Measurements from ENCODE around the gene KSR1.
A peak's percentile ranks its signal among the peaks of the same experiment; 100 is the strongest.

KSR1 gene

GRCh38 chr17:27603421-27603770 is 147.1 kb downstream of the KSR1 start:
- WGBS (ENCODE audit: insufficient coverage) = 75% methylated on average over 2 of the region's 2 CpGs
- Histone ChIP-seq H3K9me3 (ENCODE audit: control extremely low read depth in 1 of 5, control insufficient read depth in 4 of 5, insufficient read depth in 2 of 5, low read depth in 1 of 5, low read length in 4 of 5) (no peaks in the 10 kb centered on the region), H3K4me3 (ENCODE audit: control insufficient read depth in 1 of 7, extremely low read depth in 1 of 7, insufficient read depth in 4 of 7, low read depth in 2 of 7, low read length in 6 of 7) (no peak overlapping the region), H3K27me3 (replicated peaks in 2 of 5; ENCODE audit: control insufficient read depth in 4 of 5, insufficient read depth in 5 of 5, low read length in 4 of 5) (no peaks in the 10 kb centered on the region), H3K27ac (ENCODE audit: insufficient read depth in 1 of 2, low read depth in 1 of 2, low read length in 2 of 2, poor library complexity in 1 of 2, severe bottlenecking in 2 of 2) (peak overlapping the region in 1 of 2 experiments; percentile 65), H3K4me1 (ENCODE audit: control extremely low read depth in 1 of 4, control insufficient read depth in 4 of 4, insufficient read depth in 4 of 4, low read length in 3 of 4) (peaks cover 0 to 23% (median 21%) of the 10 kb centered on the region in 4 experiments), H3K36me3 (ENCODE audit: control insufficient read depth in 4 of 4, insufficient read depth in 4 of 4, low read length in 3 of 4) (peaks cover under 1 to 48% (median 24%) of the 10 kb centered on the region in 4 experiments)
- ChIA-PET CTCF (interaction anchor here (1.0 to 13.8 kb wide), 21 partner anchors 9 to 366 kb away, joined by 3 to 162 read pairs (median 6); partner anchors contain the start of genes KSR1, LGALS9 and WSB1), POLR2A (no interaction called here)
- no peak for DNase-seq

- CTCF ChIA-PET = interaction anchor here (0.9 to 13.8 kb wide), 20 partner anchors 8 to 366 kb away, joined by 3 to 162 read pairs (median 6); partner anchors contain the start of genes KSR1 and LGALS9
- WGBS (ENCODE audit: insufficient coverage) = 97% methylated on average over 18 of the region's 22 CpGs
- Histone ChIP-seq H3K36me3 (ENCODE audit: control insufficient read depth in 4 of 4, insufficient read depth in 4 of 4, low read length in 3 of 4) (peaks cover 4 to 51% (median 26%) of the 10 kb centered on the region in 4 experiments), H3K27ac (ENCODE audit: insufficient read depth in 1 of 2, low read depth in 1 of 2, low read length in 2 of 2, poor library complexity in 1 of 2, severe bottlenecking in 2 of 2) (no peak overlapping the region), H3K9me3 (ENCODE audit: control extremely low read depth in 1 of 5, control insufficient read depth in 4 of 5, insufficient read depth in 2 of 5, low read depth in 1 of 5, low read length in 4 of 5) (no peaks in the 10 kb centered on the region), H3K4me3 (ENCODE audit: control insufficient read depth in 1 of 7, extremely low read depth in 1 of 7, insufficient read depth in 4 of 7, low read depth in 2 of 7, low read length in 6 of 7) (no peak overlapping the region), H3K27me3 (replicated peaks in 2 of 5; ENCODE audit: control insufficient read depth in 4 of 5, insufficient read depth in 5 of 5, low read length in 4 of 5) (no peaks in the 10 kb centered on the region), H3K4me1 (ENCODE audit: control extremely low read depth in 1 of 4, control insufficient read depth in 4 of 4, insufficient read depth in 4 of 4, low read length in 3 of 4) (peaks cover 0 to 23% (median 21%) of the 10 kb centered on the region in 4 experiments)
- POLR2A ChIA-PET = interaction anchor here (0.6 kb wide), 1 partner anchor 282 kb away, joined by 3 read pairs; no protein-coding TSS in a partner anchor
- no peak for DNase-seq
Observed at GRCh38 chr17:27603880-27604794, 147.9 kb downstream of the KSR1 start.

- no peaks in the 10 kb centered on the region for H3K9me3 ChIP-seq (ENCODE audit: control extremely low read depth in 1 of 5, control insufficient read depth in 4 of 5, insufficient read depth in 2 of 5, low read depth in 1 of 5, low read length in 4 of 5)
- CTCF ChIA-PET = interaction anchor here (0.9 to 9.0 kb wide), 8 partner anchors 11 to 369 kb away, joined by 3 to 102 read pairs (median 4); partner anchors contain the start of gene LGALS9
- peaks cover 4 to 61% (median 34%) of the 10 kb centered on the region in 4 experiments for H3K36me3 ChIP-seq (ENCODE audit: control insufficient read depth in 4 of 4, insufficient read depth in 4 of 4, low read length in 3 of 4)
- no peak for DNase-seq
- H3K4me1 ChIP-seq (ENCODE audit: control extremely low read depth in 1 of 4, control insufficient read depth in 4 of 4, insufficient read depth in 4 of 4, low read length in 3 of 4) = peaks cover 0 to 23% (median 21%) of the 10 kb centered on the region in 4 experiments
- H3K27ac ChIP-seq (ENCODE audit: insufficient read depth in 1 of 2, low read depth in 1 of 2, low read length in 2 of 2, poor library complexity in 1 of 2, severe bottlenecking in 2 of 2) = no peak overlapping the region
- H3K4me3 ChIP-seq (ENCODE audit: control insufficient read depth in 1 of 7, extremely low read depth in 1 of 7, insufficient read depth in 4 of 7, low read depth in 2 of 7, low read length in 6 of 7) = no peak overlapping the region
- H3K27me3 ChIP-seq (replicated peaks in 2 of 5; ENCODE audit: control insufficient read depth in 4 of 5, insufficient read depth in 5 of 5, low read length in 4 of 5) = no peaks in the 10 kb centered on the region
- POLR2A ChIA-PET = no interaction called here
- WGBS (ENCODE audit: insufficient coverage) = 97% methylated on average over 23 of the region's 25 CpGs
Observed at GRCh38 chr17:27605409-27605808, 149.2 kb downstream of the KSR1 start.

DNA sequence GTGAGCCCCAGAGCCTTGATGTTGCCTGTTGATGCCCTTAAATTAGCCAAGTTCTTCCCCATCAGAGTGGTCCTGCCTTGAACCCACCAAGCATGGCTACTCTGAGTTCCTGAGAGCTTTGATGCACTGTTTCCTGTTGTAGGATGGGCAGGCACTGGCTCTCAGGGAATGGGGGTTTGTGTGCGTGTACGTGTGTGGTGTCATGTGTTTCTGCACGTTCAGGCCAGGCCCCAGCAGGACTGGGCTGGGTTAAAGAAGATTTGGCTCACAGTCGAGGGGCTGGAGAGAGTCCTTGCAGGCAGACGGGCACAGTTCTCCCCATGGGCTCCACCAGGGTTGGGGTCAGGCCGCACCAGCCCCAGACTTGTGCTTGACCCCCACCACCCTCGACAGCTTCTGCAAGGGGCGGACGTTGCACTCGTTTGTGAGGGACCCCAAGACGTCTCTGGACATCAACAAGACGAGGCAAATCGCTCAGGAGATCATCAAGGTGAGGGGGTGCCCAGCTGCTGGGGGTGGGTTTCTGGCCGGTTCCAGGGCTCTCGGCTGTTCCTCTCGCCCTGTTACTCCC is 151.4 kb downstream of the KSR1 start:
- no peak overlapping the region for H3K27ac ChIP-seq (ENCODE audit: insufficient read depth in 1 of 2, low read depth in 1 of 2, low read length in 2 of 2, poor library complexity in 1 of 2, severe bottlenecking in 2 of 2)
- H3K27me3 ChIP-seq (replicated peaks in 2 of 5; ENCODE audit: control insufficient read depth in 4 of 5, insufficient read depth in 5 of 5, low read length in 4 of 5) = no peaks in the 10 kb centered on the region
- ChIA-PET POLR2A (interaction anchor here (0.5 to 0.6 kb wide), 2 partner anchors 52 to 337 kb away, joined by 5 to 7 read pairs; no protein-coding TSS in a partner anchor), CTCF (interaction anchor here (0.8 to 5.5 kb wide), 11 partner anchors 14 to 248 kb away, joined by 3 to 84 read pairs (median 4); partner anchors contain the start of genes KSR1 and LGALS9)
- no peaks in the 10 kb centered on the region for H3K9me3 ChIP-seq (ENCODE audit: control extremely low read depth in 1 of 5, control insufficient read depth in 4 of 5, insufficient read depth in 2 of 5, low read depth in 1 of 5, low read length in 4 of 5)
- H3K36me3 ChIP-seq (ENCODE audit: control insufficient read depth in 4 of 4, insufficient read depth in 4 of 4, low read length in 3 of 4) = peaks cover 8 to 73% (median 39%) of the 10 kb centered on the region in 4 experiments
- H3K4me1 ChIP-seq (ENCODE audit: control extremely low read depth in 1 of 4, control insufficient read depth in 4 of 4, insufficient read depth in 4 of 4, low read length in 3 of 4) = peaks cover 0 to 14% (median 13%) of the 10 kb centered on the region in 4 experiments
- WGBS (ENCODE audit: insufficient coverage) = 97% methylated on average over 9 of the region's 16 CpGs
- no peak overlapping the region for H3K4me3 ChIP-seq (ENCODE audit: control insufficient read depth in 1 of 7, extremely low read depth in 1 of 7, insufficient read depth in 4 of 7, low read depth in 2 of 7, low read length in 6 of 7)
- no peak for DNase-seq

DNA sequence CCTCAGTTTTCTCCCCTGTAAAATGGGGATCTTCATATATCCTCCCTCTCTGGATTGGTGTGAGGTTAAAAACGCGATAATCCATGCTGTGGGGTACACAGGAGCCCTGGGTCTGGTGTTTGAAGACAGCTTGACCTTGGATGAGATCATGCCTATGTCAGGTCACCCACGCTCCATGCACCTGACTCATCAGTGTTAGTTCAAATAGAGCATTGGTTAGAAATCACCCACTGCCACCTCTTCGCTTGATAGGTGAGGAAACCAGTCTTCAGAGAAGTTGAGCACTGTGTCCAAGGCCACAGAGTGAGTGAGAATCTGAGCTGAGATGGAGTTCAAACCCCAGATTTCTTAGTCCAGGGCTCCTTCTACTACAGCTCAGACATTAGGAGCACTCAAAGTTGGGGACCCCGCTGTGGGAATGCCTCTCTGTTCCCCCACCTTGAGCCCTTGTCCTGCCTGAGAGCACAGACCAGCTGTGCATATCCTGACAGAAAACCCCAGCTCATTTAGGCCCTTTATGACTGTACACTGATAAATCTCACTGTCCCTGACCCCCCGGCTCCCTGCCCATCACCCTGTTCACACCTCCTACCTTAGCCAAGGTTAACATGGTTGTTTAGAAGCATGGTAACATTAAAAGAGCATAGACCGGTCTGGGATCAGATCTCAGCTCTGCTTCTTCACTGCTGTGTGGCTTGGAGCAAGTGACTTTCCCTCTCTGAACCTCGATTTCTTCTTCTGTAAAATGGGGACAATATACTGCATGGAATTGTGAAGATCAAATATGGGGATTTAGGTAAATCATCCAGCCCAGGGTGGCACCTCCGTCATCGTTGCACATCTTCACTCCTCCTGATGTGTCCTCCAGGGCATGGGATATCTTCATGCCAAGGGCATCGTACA is 152.3 kb downstream of the KSR1 start:
- 94% methylated on average over 9 of the region's 11 CpGs for WGBS (ENCODE audit: insufficient coverage)
- H3K4me1 ChIP-seq (ENCODE audit: control extremely low read depth in 1 of 4, control insufficient read depth in 4 of 4, insufficient read depth in 4 of 4, low read length in 3 of 4) = peaks cover 0 to 5% (median 4%) of the 10 kb centered on the region in 4 experiments
- H3K36me3 ChIP-seq (ENCODE audit: control insufficient read depth in 4 of 4, insufficient read depth in 4 of 4, low read length in 3 of 4) = peaks cover 11 to 82% (median 42%) of the 10 kb centered on the region in 4 experiments
- no peaks in the 10 kb centered on the region for H3K27me3 ChIP-seq (replicated peaks in 2 of 5; ENCODE audit: control insufficient read depth in 4 of 5, insufficient read depth in 5 of 5, low read length in 4 of 5)
- H3K4me3 ChIP-seq (ENCODE audit: control insufficient read depth in 1 of 7, extremely low read depth in 1 of 7, insufficient read depth in 4 of 7, low read depth in 2 of 7, low read length in 6 of 7) = no peak overlapping the region
- H3K9me3 ChIP-seq (ENCODE audit: control extremely low read depth in 1 of 5, control insufficient read depth in 4 of 5, insufficient read depth in 2 of 5, low read depth in 1 of 5, low read length in 4 of 5) = no peaks in the 10 kb centered on the region
- no peak for DNase-seq
- CTCF ChIA-PET = interaction anchor here (0.5 to 5.5 kb wide), 12 partner anchors 9 to 372 kb away, joined by 3 to 84 read pairs (median 8); partner anchors contain the start of genes KSR1 and LGALS9
- no peak overlapping the region for H3K27ac ChIP-seq (ENCODE audit: insufficient read depth in 1 of 2, low read depth in 1 of 2, low read length in 2 of 2, poor library complexity in 1 of 2, severe bottlenecking in 2 of 2)
- POLR2A ChIA-PET = interaction anchor here (0.6 kb wide), 1 partner anchor 51 kb away, joined by 5 read pairs; no protein-coding TSS in a partner anchor

DNA sequence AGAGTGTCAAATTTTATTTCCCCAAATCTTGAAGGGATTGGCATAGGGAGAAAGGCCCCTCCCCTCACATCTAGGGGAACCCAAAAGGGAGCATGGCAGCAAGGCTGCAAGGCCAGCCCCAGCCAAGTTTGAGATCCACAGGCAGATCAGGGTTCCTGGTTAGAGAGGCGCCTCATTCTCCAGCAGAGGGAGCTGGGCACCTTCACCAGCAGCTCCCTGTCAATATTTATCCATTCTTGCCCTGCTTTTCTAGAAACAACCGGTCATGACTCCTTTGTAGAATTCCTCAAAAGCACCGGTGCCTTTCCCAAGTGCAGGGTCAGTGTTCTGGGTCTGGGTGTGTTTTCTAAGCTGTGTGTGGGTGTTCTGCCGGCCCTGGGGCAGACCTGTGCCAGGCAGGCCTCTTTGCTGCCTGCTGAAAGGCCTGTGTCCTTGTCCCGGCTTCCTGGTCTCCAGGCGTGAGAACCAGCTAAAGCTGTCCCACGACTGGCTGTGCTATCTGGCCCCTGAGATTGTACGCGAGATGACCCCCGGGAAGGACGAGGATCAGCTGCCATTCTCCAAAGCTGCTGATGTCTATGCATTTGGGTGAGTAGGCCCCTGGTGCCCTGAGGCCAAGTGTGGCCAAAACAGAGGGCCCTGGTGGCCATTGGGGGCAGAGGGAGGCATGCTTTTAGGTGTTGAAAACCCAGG is 153.5 kb downstream of the KSR1 start:
- Histone ChIP-seq H3K27me3 (replicated peaks in 2 of 5; ENCODE audit: control insufficient read depth in 4 of 5, insufficient read depth in 5 of 5, low read length in 4 of 5) (no peaks in the 10 kb centered on the region), H3K4me1 (ENCODE audit: control extremely low read depth in 1 of 4, control insufficient read depth in 4 of 4, insufficient read depth in 4 of 4, low read length in 3 of 4) (no peaks in the 10 kb centered on the region), H3K4me3 (ENCODE audit: control insufficient read depth in 1 of 7, extremely low read depth in 1 of 7, insufficient read depth in 4 of 7, low read depth in 2 of 7, low read length in 6 of 7) (no peak overlapping the region), H3K27ac (ENCODE audit: insufficient read depth in 1 of 2, low read depth in 1 of 2, low read length in 2 of 2, poor library complexity in 1 of 2, severe bottlenecking in 2 of 2) (no peak overlapping the region), H3K36me3 (ENCODE audit: control insufficient read depth in 4 of 4, insufficient read depth in 4 of 4, low read length in 3 of 4) (peaks cover 11 to 84% (median 36%) of the 10 kb centered on the region in 4 experiments), H3K9me3 (ENCODE audit: control extremely low read depth in 1 of 5, control insufficient read depth in 4 of 5, insufficient read depth in 2 of 5, low read depth in 1 of 5, low read length in 4 of 5) (no peaks in the 10 kb centered on the region)
- ChIA-PET POLR2A (no interaction called here), CTCF (interaction anchor here (1.3 to 5.5 kb wide), 8 partner anchors 10 to 265 kb away, joined by 3 to 84 read pairs (median 9); partner anchors contain the start of gene LGALS9)
- DNase-seq = peak; percentile 36 to 66 (median 60)
- 96% methylated on average over 10 of the region's 11 CpGs for WGBS (ENCODE audit: insufficient coverage)

All from common myeloid progenitor, CD34-positive (primary cell).